Loucy (cell line): ENCODE data around the gene C1orf105.

Experiments used
- H2AFZ ChIP-seq: fragments of 200-600 bp; sonication (generic); 2 replicates; pipeline ENCODE4 v1.6.0; 2016; ENCODE audit warnings: antibody characterized with exemption, mild to moderate bottlenecking, low read length, moderate library complexity
- H3F3A ChIP-seq: fragments of 200-600 bp; 2 replicates; pipeline ENCODE4 v1.6.0; 2016; ENCODE audit warnings: antibody characterized with exemption, low read depth, mild to moderate bottlenecking
- H3K27me3 ChIP-seq: fragments of 200-600 bp; sonication (generic); 2 replicates; pipeline ENCODE4 v1.6.1; 2014; ENCODE audit warnings: low read length, mild to moderate bottlenecking; ENCODE audit not compliant: insufficient read depth, poor library complexity, severe bottlenecking
- H3K36me3 ChIP-seq: fragments of 200-600 bp; sonication (generic); 2 replicates; pipeline ENCODE4 v1.6.1; 2016; ENCODE audit warnings: low read length; ENCODE audit not compliant: insufficient read depth
- H3K4me1 ChIP-seq: fragments of 200-600 bp; sonication (generic); 2 replicates; pipeline ENCODE4 v1.5.1; 2014; ENCODE audit warnings: low read length, mild to moderate bottlenecking; ENCODE audit not compliant: insufficient read depth, poor library complexity, severe bottlenecking
- H3K4me2 ChIP-seq: fragments of 200-600 bp; sonication (generic); 2 replicates; pipeline ENCODE4 v1.6.0; 2014; ENCODE audit warnings: antibody characterized with exemption, low read length, low read depth, mild to moderate bottlenecking; ENCODE audit not compliant: poor library complexity, severe bottlenecking
- H3K4me3 ChIP-seq: fragments of 200-600 bp; sonication (generic); 2 replicates; pipeline ENCODE4 v1.5.1; 2014; ENCODE audit warnings: low read length, mild to moderate bottlenecking, mixed read lengths; ENCODE audit not compliant: poor library complexity, severe bottlenecking
- H3K79me2 ChIP-seq: fragments of 200-600 bp; sonication (generic); 2 replicates; pipeline ENCODE4 v1.6.1; 2014; ENCODE audit warnings: low read length; ENCODE audit not compliant: insufficient read depth
- H3K9ac ChIP-seq: fragments of 200-600 bp; sonication (generic); 2 replicates; pipeline ENCODE4 v1.6.0; 2014; ENCODE audit warnings: mild to moderate bottlenecking, low read depth, low read length, moderate library complexity; ENCODE audit not compliant: poor library complexity, severe bottlenecking
- H3K9me2 ChIP-seq: fragments of 200-600 bp; sonication (generic); replicated peaks from 2 replicates; pipeline ENCODE4 v1.6.1; 2016; ENCODE audit warnings: low read depth, low read length, mixed read lengths
- H3K9me3 ChIP-seq: fragments of 200-600 bp; sonication (generic); 2 replicates; pipeline ENCODE4 v1.6.1; 2014; ENCODE audit warnings: mild to moderate bottlenecking, antibody characterized with exemption, low read length, low read depth; ENCODE audit not compliant: insufficient read depth
- H4K20me1 ChIP-seq: fragments of 200-600 bp; sonication (generic); 2 replicates; pipeline ENCODE4 v1.6.0; 2014; ENCODE audit warnings: antibody characterized with exemption, low read length, mild to moderate bottlenecking; ENCODE audit not compliant: insufficient read depth, poor library complexity, severe bottlenecking
- EZH2phosphoT487 ChIP-seq: fragments of 200-600 bp; IDR thresholded peaks from 2 replicates; pipeline ENCODE4 v1.6.1; 2018; ENCODE audit warnings: antibody characterized with exemption, mild to moderate bottlenecking, moderate library complexity, borderline replicate concordance
- TF ChIP-seq, protein P1 (sequence below): fragments of 200-600 bp; sonication (generic); conservative IDR thresholded peaks from 2 replicates; pipeline ENCODE4 v1.5.1; 2014; ENCODE audit warnings: mild to moderate bottlenecking, antibody characterized with exemption, low read length

C1orf105 gene

DNA sequence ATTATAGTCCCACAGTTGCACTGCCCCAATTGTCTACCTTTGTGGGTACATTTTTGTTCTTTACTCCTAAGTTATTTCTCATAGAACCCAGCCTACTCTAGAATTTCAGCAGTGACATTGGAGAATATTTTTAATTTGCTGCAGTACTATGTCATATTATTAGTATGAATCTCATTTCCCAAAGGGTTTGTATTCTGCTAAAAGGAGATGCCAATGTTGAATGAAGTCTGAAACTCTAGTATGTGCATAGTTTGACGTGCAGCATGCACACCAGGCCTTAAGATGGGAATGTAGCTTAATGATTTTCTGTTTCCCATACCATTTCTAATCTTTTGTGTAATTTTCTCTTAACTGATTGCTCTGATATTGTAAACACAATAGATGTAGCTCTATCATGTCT is 10.5 kb upstream of the C1orf105 start:
- Histone ChIP-seq H3K9me3 (no peaks in the 10 kb centered on the region), H3K79me2 (no peaks in the 10 kb centered on the region), H3K27me3 (no peaks in the 10 kb centered on the region), H3F3A (no peaks in the 10 kb centered on the region), H3K36me3 (no peaks in the 10 kb centered on the region), H3K4me3 (no peak overlapping the region), H3K4me2 (no peak overlapping the region), H4K20me1 (no peaks in the 10 kb centered on the region), H2AFZ (no peak overlapping the region), H3K9me2 (no peaks in the 10 kb centered on the region), H3K9ac (no peak overlapping the region), H3K4me1 (no peaks in the 10 kb centered on the region)
- TF ChIP-seq, protein P1, sequence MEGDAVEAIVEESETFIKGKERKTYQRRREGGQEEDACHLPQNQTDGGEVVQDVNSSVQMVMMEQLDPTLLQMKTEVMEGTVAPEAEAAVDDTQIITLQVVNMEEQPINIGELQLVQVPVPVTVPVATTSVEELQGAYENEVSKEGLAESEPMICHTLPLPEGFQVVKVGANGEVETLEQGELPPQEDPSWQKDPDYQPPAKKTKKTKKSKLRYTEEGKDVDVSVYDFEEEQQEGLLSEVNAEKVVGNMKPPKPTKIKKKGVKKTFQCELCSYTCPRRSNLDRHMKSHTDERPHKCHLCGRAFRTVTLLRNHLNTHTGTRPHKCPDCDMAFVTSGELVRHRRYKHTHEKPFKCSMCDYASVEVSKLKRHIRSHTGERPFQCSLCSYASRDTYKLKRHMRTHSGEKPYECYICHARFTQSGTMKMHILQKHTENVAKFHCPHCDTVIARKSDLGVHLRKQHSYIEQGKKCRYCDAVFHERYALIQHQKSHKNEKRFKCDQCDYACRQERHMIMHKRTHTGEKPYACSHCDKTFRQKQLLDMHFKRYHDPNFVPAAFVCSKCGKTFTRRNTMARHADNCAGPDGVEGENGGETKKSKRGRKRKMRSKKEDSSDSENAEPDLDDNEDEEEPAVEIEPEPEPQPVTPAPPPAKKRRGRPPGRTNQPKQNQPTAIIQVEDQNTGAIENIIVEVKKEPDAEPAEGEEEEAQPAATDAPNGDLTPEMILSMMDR, result no peak
- no peak for TF ChIP-seq EZH2phosphoT487

GRCh38 chr1:172411791-172412338 is 8.6 kb upstream of the C1orf105 start:
- Histone ChIP-seq H3K9me2 (no peaks in the 10 kb centered on the region), H3K27me3 (no peaks in the 10 kb centered on the region), H3K4me3 (no peak overlapping the region), H3K79me2 (no peaks in the 10 kb centered on the region), H3K4me2 (no peak overlapping the region), H3K4me1 (no peaks in the 10 kb centered on the region), H4K20me1 (no peaks in the 10 kb centered on the region), H3K9me3 (no peaks in the 10 kb centered on the region), H3K9ac (no peak overlapping the region), H2AFZ (no peak overlapping the region), H3F3A (no peaks in the 10 kb centered on the region), H3K36me3 (no peaks in the 10 kb centered on the region)
- TF ChIP-seq EZH2phosphoT487, result no peak
- TF ChIP-seq, protein P1, result no peak

GRCh38 chr1:172414331-172414730 is 6.2 kb upstream of the C1orf105 start:
- no peaks in the 10 kb centered on the region for H4K20me1 ChIP-seq

More at GRCh38 chr1:172414331-172414730, 6.2 kb upstream of the C1orf105 start:
- no peaks in the 10 kb centered on the region for H3K79me2 ChIP-seq
- TF ChIP-seq, protein P1, result no peak
- no peak for TF ChIP-seq EZH2phosphoT487
- no peak overlapping the region for H3K9ac ChIP-seq
- no peaks in the 10 kb centered on the region for H3K9me2 ChIP-seq
- no peaks in the 10 kb centered on the region for H3F3A ChIP-seq
- no peaks in the 10 kb centered on the region for H3K36me3 ChIP-seq
- no peak overlapping the region for H3K4me2 ChIP-seq
- no peaks in the 10 kb centered on the region for H3K27me3 ChIP-seq
- no peak overlapping the region for H2AFZ ChIP-seq
- no peaks in the 10 kb centered on the region for H3K9me3 ChIP-seq
- no peaks in the 10 kb centered on the region for H3K4me1 ChIP-seq
- H3K4me3 ChIP-seq, result no peak overlapping the region
